ENCODE data around the gene ZNF311.
"Not testable (repeated sequence)": the region's sequence is repeated elsewhere in the genome, so short reads cannot be mapped to it uniquely, and the experiment has no call there.

The ZNF311 gene

DNA sequence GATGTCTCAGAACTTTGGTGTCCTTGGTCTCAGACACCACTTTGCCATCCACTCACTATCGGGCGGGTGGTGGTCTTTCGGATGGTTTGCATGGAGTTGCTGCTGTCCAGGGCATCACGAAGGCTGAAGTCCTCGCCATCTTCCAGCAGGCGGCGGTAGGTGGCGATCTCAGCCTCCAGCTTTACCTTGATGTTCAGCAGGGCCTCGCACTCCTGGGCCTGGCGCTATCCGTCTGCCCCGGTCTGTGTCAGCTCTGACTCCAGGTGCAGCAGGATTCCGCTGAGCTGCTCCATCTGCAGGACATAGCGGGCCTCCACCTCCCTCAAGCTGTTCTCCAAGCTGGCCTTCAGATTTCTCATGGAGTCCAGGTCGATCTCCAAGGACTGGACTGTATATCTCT lies 36.0 kb downstream of the ZNF311 start:
- no peak for DNase-seq (ENCODE audit: low read depth)
- no peak overlapping the region for H3K4me3 ChIP-seq (ENCODE audit: low read length)
- TF ChIP-seq, protein P1, sequence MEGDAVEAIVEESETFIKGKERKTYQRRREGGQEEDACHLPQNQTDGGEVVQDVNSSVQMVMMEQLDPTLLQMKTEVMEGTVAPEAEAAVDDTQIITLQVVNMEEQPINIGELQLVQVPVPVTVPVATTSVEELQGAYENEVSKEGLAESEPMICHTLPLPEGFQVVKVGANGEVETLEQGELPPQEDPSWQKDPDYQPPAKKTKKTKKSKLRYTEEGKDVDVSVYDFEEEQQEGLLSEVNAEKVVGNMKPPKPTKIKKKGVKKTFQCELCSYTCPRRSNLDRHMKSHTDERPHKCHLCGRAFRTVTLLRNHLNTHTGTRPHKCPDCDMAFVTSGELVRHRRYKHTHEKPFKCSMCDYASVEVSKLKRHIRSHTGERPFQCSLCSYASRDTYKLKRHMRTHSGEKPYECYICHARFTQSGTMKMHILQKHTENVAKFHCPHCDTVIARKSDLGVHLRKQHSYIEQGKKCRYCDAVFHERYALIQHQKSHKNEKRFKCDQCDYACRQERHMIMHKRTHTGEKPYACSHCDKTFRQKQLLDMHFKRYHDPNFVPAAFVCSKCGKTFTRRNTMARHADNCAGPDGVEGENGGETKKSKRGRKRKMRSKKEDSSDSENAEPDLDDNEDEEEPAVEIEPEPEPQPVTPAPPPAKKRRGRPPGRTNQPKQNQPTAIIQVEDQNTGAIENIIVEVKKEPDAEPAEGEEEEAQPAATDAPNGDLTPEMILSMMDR (IDR thresholded peaks at IDR 0.05; ENCODE audit: insufficient read depth, low read depth, low read length, missing control alignments) = no peak

DNA sequence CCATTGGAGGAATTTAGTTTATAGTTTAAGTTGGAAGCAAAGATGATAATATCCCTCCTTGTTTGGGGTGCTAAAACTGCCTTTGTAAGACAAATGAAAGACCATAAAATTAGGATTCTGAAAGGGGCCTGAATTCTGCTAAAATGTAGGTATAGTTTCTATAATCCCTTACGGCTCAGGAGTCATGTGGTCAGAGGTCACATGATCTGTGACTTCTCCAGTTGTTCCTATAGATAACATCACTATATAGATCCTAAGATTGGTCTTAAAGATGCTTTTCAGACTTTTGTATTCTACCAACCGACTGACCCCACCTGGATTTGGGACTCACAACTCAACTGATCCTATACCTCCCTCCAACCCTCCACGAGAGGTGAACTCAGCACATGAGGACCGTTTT lies 36.6 kb downstream of the ZNF311 start:
- TF ChIP-seq, protein P1 (IDR thresholded peaks at IDR 0.05; ENCODE audit: insufficient read depth, low read depth, low read length, missing control alignments) = no peak
- no peak overlapping the region for H3K4me3 ChIP-seq (ENCODE audit: low read length)
- no peak for DNase-seq (ENCODE audit: low read depth)

DNA sequence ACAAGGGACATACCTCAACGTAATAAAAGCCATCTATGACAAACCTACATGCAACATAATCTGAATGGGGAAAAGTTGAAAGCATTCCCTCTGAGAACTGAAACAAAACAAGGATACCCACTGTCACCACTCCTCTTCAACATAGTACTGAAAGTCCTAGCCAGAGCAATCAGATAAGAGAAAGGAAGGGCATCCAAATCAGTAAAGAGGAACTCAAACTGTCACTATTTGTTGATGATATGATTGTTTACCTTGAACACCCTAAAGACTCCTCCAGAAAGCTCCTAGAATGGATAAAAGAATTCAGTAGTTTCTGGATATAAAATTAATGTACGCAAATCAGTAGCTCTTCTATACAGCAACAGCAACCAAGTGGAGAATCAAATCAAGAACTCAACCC lies 39.4 kb downstream of the ZNF311 start:
- TF ChIP-seq, protein P1 (IDR thresholded peaks at IDR 0.05; ENCODE audit: insufficient read depth, low read depth, low read length, missing control alignments) = no peak
- no peak for DNase-seq (ENCODE audit: low read depth)
- H3K4me3 ChIP-seq (ENCODE audit: low read length) = no peak overlapping the region

DNA sequence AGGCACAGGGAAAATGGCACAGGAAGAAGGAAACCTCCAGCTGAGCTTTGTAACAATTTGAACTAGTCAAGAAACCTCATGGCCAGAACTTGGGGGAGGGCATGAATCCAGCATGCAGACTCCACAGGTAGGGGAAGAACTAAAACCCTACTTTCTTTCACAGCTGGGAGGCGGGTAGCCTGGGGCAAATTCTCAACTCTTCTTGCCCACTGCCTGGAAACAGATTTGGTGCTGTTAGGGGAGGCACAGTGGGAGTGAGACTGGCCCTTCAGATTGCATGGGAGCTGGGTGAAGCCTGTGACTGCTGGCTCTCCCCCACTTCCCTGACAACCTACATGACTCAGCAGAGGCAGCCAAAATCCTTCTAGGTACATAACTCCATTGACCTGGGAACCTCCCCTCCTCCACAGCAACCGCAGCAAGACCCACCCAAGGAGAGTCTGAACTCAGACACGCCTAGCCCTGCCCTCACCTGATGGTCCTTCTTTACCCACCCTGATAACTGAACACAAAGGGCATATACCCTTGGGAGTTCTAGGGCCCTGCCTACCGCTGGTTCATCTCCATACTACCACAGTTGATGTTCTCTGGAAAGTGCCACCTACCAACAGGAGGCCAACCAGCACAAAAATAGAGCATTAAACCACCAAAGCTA lies 44.1 kb downstream of the ZNF311 start:
- peak; percentile 28 for DNase-seq (ENCODE audit: low read depth)
- no peak overlapping the region for H3K4me3 ChIP-seq (ENCODE audit: low read length)
- TF ChIP-seq, protein P1 (IDR thresholded peaks at IDR 0.05; ENCODE audit: insufficient read depth, low read depth, low read length, missing control alignments) = no peak

DNA sequence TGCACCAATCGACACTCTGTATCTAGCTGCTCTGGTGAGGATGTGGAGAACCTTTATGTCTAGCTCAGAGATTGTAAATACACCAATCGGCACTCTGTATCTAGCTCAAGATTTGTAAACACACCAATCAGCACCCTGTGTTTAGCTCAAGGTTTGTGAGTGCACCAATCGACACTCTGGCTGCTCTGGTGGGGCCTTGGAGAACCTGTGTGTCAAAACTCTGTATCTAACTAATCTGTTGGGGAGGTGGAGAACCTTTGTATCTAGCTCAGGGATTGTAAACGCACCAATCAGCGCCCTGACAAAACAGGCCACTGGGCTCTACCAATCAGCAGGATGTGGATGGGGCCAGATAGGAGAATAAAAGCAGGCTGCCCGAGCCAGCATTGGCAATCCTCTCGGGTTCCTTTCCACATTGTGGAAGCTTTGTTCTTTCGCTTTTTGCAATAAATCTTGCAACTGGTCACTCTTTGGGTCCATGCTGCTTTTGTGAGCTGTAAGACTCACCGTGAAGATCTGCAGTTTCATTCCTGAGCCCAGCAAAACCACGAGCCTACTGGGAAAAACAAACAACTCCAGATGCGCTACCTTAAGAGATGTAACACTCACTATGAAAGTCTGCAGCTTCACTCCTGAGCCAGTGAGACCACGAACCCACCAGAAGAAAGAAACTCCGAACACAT lies 46.4 kb downstream of the ZNF311 start:
- not testable (repeated sequence) for H3K4me3 ChIP-seq (ENCODE audit: low read length); DNase-seq (ENCODE audit: low read depth)

DNA sequence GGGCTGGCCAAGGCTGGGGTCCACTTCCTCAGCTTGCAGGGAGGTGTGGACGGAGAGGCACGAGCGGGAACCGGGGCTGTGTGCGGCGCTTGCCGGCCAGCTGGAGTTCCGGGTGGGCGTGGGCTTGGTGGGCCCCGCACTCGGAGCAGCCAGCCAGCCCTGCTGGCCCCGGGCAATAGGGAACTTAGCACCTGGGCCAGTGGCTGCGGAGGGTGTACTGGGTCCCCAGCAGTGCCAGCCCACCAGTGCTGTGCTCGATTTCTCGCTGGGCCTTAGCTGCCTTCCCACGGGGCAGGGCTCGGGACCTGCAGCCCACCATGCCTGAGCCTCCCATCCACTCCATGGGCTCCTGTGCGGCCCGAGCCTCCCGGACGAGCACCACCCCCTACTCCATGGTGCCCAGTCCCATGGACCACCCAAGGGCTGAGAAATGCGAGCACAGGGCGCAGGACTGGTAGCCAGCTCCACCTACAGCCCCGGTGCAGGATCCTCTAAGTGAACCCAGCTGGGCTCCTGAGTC lies 47.3 kb downstream of the ZNF311 start:
- not testable (repeated sequence) for DNase-seq (ENCODE audit: low read depth); H3K4me3 ChIP-seq (ENCODE audit: low read length)

DNA sequence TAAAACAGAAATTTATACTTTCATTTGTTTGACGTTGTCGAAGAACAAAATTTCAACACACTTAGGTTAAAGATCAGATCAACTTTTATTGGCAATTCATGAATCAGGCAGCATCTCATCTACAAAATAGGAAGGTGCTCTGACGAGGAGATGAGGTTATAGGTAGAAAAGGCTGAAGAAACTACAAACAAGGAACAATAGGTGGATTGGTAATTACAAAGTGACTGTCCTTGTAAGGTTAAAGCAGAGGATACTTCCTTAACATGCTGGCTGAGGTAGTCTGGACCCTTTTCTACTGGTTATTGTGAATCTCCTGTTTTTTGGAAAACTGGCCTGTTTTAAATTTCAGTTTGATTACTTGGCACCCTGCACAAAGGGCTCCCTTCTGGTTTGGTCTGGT lies 48.8 kb downstream of the ZNF311 start:
- no peak for DNase-seq (ENCODE audit: low read depth)
- H3K4me3 ChIP-seq (ENCODE audit: low read length) = no peak overlapping the region
- TF ChIP-seq, protein P1 (IDR thresholded peaks at IDR 0.05; ENCODE audit: insufficient read depth, low read depth, low read length, missing control alignments) = no peak
